Transverse colon (tissue), 3 donors: Measurements from ENCODE around the gene MYOC.

Source experiments
- CTCF ChIP-seq, 5 experiments: fragments of 200-600 bp in 3 of 5; fragments of 450-650 bp in 2 of 5; sonication (generic) in 3 of 5; IDR thresholded peaks; 1 replicate in 2 of 5; 2 replicates in 3 of 5; pipeline ENCODE4 v1.5.1; 2016 to 2017; ENCODE audit warnings: antibody characterized with exemption in 5 of 5, inconsistent platforms in 3 of 5, mild to moderate bottlenecking in 2 of 5, moderate library complexity in 1 of 5
- EP300 ChIP-seq: sonication (generic); formaldehyde crosslinking; IDR thresholded peaks from one replicate; pipeline ENCODE4 v1.6.1; 2017; ENCODE audit warnings: antibody characterized with exemption, low read depth

- TF ChIP-seq EP300 (no peak), CTCF (IDR thresholded peaks at IDR 0.05) (no peak)
Measured at GRCh38 chr1:171642197-171642596, 10.3 kb downstream of the MYOC start.
